MM.1S (cell line): Measurements from ENCODE around the gene HTR2C.

Source experiments
- DNase-seq: peaks from one replicate; pipeline ENCODE4 v3.0.0-alpha.2; 2015
- H2AFZ ChIP-seq: fragments of 300-600 bp; sonication (generic); 2 replicates; pipeline ENCODE4 v1.6.0; 2016; ENCODE audit warnings: antibody characterized with exemption, low read length
- H3F3A ChIP-seq: fragments of 300-600 bp; sonication (generic); 2 replicates; pipeline ENCODE4 v1.6.1; 2016; ENCODE audit warnings: mild to moderate bottlenecking, antibody characterized with exemption, low read length, moderate library complexity, mixed read lengths; ENCODE audit not compliant: insufficient read depth
- H3K27ac ChIP-seq: fragments of 300-600 bp; sonication (generic); 2 replicates; pipeline ENCODE4 v1.5.1; 2016; ENCODE audit warnings: mild to moderate bottlenecking, low read length
- H3K27me3 ChIP-seq: fragments of 300-600 bp; sonication (generic); replicated peaks from 2 replicates; pipeline ENCODE4 v1.6.0; 2016; ENCODE audit warnings: low read length; ENCODE audit not compliant: insufficient read depth
- H3K36me3 ChIP-seq: fragments of 300-600 bp; sonication (generic); replicated peaks from 2 replicates; pipeline ENCODE4 v1.6.1; 2016; ENCODE audit warnings: mild to moderate bottlenecking, low read length, mixed read lengths; ENCODE audit not compliant: insufficient read depth
- H3K4me1 ChIP-seq: fragments of 300-600 bp; sonication (generic); 2 replicates; pipeline ENCODE4 v1.6.1; 2016; ENCODE audit warnings: low read length, mixed read lengths
- H3K4me2 ChIP-seq: fragments of 300-600 bp; sonication (generic); 2 replicates; pipeline ENCODE4 v1.6.0; 2016; ENCODE audit warnings: low read depth, low read length
- H3K4me3 ChIP-seq: fragments of 300-600 bp; sonication (generic); 2 replicates; pipeline ENCODE4 v1.5.1; 2016; ENCODE audit warnings: low read length, mixed read lengths
- H3K79me2 ChIP-seq: fragments of 300-600 bp; sonication (generic); 2 replicates; pipeline ENCODE4 v1.6.1; 2016; ENCODE audit warnings: mixed run types, low read length, mixed read lengths
- H3K9ac ChIP-seq: fragments of 300-600 bp; sonication (generic); 2 replicates; pipeline ENCODE4 v1.6.1; 2016; ENCODE audit warnings: low read length, mixed read lengths
- H3K9me2 ChIP-seq: fragments of 300-600 bp; sonication (generic); replicated peaks from 2 replicates; pipeline ENCODE4 v1.6.1; 2016; ENCODE audit warnings: mild to moderate bottlenecking, low read length, mixed read lengths; ENCODE audit not compliant: insufficient read depth
- H3K9me3 ChIP-seq: fragments of 300-600 bp; sonication (generic); replicated peaks from 2 replicates; pipeline ENCODE4 v1.6.1; 2016; ENCODE audit warnings: mild to moderate bottlenecking, low read length, mixed read lengths; ENCODE audit not compliant: insufficient read depth
- H4K20me1 ChIP-seq: fragments of 300-600 bp; sonication (generic); 2 replicates; pipeline ENCODE4 v1.6.1; 2016; ENCODE audit warnings: mild to moderate bottlenecking, low read length, moderate library complexity, mixed read lengths; ENCODE audit not compliant: insufficient read depth
- CTCF ChIP-seq: fragments of 300-600 bp; sonication (generic); IDR thresholded peaks from 2 replicates; pipeline ENCODE4 v1.5.1; 2016; ENCODE audit warnings: antibody characterized with exemption, low read length, mixed read lengths
- EZH2 ChIP-seq: fragments of 300-600 bp; sonication (generic); optimal IDR thresholded peaks from 2 replicates; pipeline ENCODE3; 2017; ENCODE audit warnings: low read depth, mild to moderate bottlenecking, antibody characterized with exemption, low read length, mixed read lengths
- EZH2phosphoT487 ChIP-seq: fragments of 300-600 bp; sonication (generic); IDR thresholded peaks from 2 replicates; pipeline ENCODE4 v1.6.1; 2018; ENCODE audit warnings: antibody characterized with exemption, low read length

HTR2C gene

GRCh38 chrX:114611018-114611619 lies 27.2 kb downstream of the HTR2C start:
- Histone ChIP-seq H3K4me1 (no peaks in the 10 kb centered on the region), H3K27me3 (no peaks in the 10 kb centered on the region), H3K36me3 (no peaks in the 10 kb centered on the region), H4K20me1 (no peaks in the 10 kb centered on the region), H3K9me2 (no peaks in the 10 kb centered on the region), H3K79me2 (no peaks in the 10 kb centered on the region), H3K4me3 (no peak overlapping the region), H2AFZ (no peak overlapping the region), H3K4me2 (no peak overlapping the region), H3K9ac (no peak overlapping the region), H3K27ac (no peak overlapping the region), H3K9me3 (no peaks in the 10 kb centered on the region), H3F3A (no peaks in the 10 kb centered on the region)
- peak; percentile 68 for DNase-seq
- no peak for TF ChIP-seq EZH2
- TF ChIP-seq CTCF, result peak; percentile 78
- TF ChIP-seq EZH2phosphoT487, result no peak

DNA sequence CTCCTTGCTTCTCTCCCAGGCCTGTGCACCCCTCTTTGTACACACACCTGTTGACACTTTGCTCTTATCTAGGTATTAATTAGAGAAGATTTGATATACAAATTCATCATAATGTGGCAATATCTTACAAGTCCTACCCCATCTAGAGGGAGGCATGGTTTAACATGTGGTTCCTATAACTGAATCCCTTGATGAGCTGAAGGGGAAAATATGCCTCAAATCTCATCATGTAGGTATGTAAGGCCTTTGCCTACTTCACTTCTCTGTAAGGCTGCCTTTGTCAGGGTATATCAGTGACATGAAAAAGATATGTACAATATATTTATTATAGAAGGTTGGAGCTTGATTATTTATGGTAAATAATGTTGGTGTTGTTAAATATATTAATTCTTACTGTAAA lies 31.9 kb downstream of the HTR2C start:
- H3K9me3 ChIP-seq, result no peaks in the 10 kb centered on the region
- no peaks in the 10 kb centered on the region for H3K27me3 ChIP-seq
- TF ChIP-seq EZH2, result no peak
- TF ChIP-seq CTCF, result no peak
- TF ChIP-seq EZH2phosphoT487, result no peak
- H3K4me3 ChIP-seq, result no peak overlapping the region
- H3K27ac ChIP-seq, result no peak overlapping the region
- no peaks in the 10 kb centered on the region for H3K9me2 ChIP-seq
- H2AFZ ChIP-seq, result no peak overlapping the region
- no peaks in the 10 kb centered on the region for H3F3A ChIP-seq
- H3K4me2 ChIP-seq, result no peak overlapping the region
- H3K4me1 ChIP-seq, result no peaks in the 10 kb centered on the region
- H3K79me2 ChIP-seq, result no peaks in the 10 kb centered on the region
- no peak for DNase-seq
- no peak overlapping the region for H3K9ac ChIP-seq
- H3K36me3 ChIP-seq, result no peaks in the 10 kb centered on the region
- no peaks in the 10 kb centered on the region for H4K20me1 ChIP-seq

GRCh38 chrX:114619874-114620273 lies 36.0 kb downstream of the HTR2C start:
- TF ChIP-seq CTCF (peak; percentile 37), EZH2 (no peak)

GRCh38 chrX:114626323-114626722 lies 42.4 kb downstream of the HTR2C start:
- no peaks in the 10 kb centered on the region for H3K27me3 ChIP-seq
- H3K9me2 ChIP-seq, result no peaks in the 10 kb centered on the region
- no peak overlapping the region for H2AFZ ChIP-seq
- no peaks in the 10 kb centered on the region for H3K79me2 ChIP-seq
- H3K36me3 ChIP-seq, result no peaks in the 10 kb centered on the region
- H3K4me3 ChIP-seq, result no peak overlapping the region
- no peaks in the 10 kb centered on the region for H3K9me3 ChIP-seq
- no peak overlapping the region for H3K27ac ChIP-seq
- DNase-seq, result peak; percentile 33
- no peak overlapping the region for H3K4me2 ChIP-seq
- no peaks in the 10 kb centered on the region for H3F3A ChIP-seq
- no peaks in the 10 kb centered on the region for H3K4me1 ChIP-seq
- TF ChIP-seq EZH2phosphoT487 (no peak), EZH2 (no peak), CTCF (peak; percentile 37)
- H3K9ac ChIP-seq, result no peak overlapping the region
- H4K20me1 ChIP-seq, result no peaks in the 10 kb centered on the region

More at GRCh38 chrX:114619874-114620273, 36.0 kb downstream of the HTR2C start:
- no peak overlapping the region for H3K9ac ChIP-seq
- H4K20me1 ChIP-seq, result no peaks in the 10 kb centered on the region
- no peaks in the 10 kb centered on the region for H3K79me2 ChIP-seq
- H3K4me1 ChIP-seq, result no peaks in the 10 kb centered on the region
- H3F3A ChIP-seq, result no peaks in the 10 kb centered on the region
- DNase-seq, result no peak
- no peak overlapping the region for H3K27ac ChIP-seq
- no peaks in the 10 kb centered on the region for H3K9me3 ChIP-seq
- no peaks in the 10 kb centered on the region for H3K9me2 ChIP-seq
- no peak overlapping the region for H2AFZ ChIP-seq
- H3K27me3 ChIP-seq, result no peaks in the 10 kb centered on the region
- no peaks in the 10 kb centered on the region for H3K36me3 ChIP-seq
- H3K4me2 ChIP-seq, result no peak overlapping the region
- no peak overlapping the region for H3K4me3 ChIP-seq
